T-helper 1 cell treated with Interleukin-12 subunit alpha and Interleukin-12 subunit beta and Interleukin-4 antibody, amounts not matched to agents 30 μg/mL and 1 μg/mL, for 36 hours (primary cell): ENCODE results near the gene SST.

ENCODE experiments used
- H3K27ac Mint-ChIP-seq: one replicate; pipeline ENCODE4 v1.8.0; 2021; ENCODE audit warnings: mild to moderate bottlenecking, mixed read lengths
- H3K27me3 Mint-ChIP-seq: one replicate; pipeline ENCODE4 v1.8.0; 2021; ENCODE audit warnings: low read depth, mixed read lengths
- H3K36me3 Mint-ChIP-seq: one replicate; pipeline ENCODE4 v1.8.0; 2021; ENCODE audit warnings: low read depth, mixed read lengths
- H3K4me1 Mint-ChIP-seq: one replicate; pipeline ENCODE4 v1.8.0; 2021; ENCODE audit warnings: low read depth, mixed read lengths
- H3K4me3 Mint-ChIP-seq: one replicate; pipeline ENCODE4 v1.8.0; 2021; ENCODE audit warnings: mild to moderate bottlenecking, moderate library complexity, mixed read lengths
- H3K9me3 Mint-ChIP-seq: one replicate; pipeline ENCODE4 v1.8.0; 2021; ENCODE audit warnings: mixed read lengths

SST gene

GRCh38 chr3:187669675-187670504, at the start of gene SST:
Gene SST (minus strand): TSS chr3:187670394. CDS start chr3:187670291, 103 bp downstream.
- H3K36me3 Mint-ChIP-seq = no peaks in the 10 kb centered on the region
- no peak within 1 kb of the TSS for H3K4me3 Mint-ChIP-seq
- H3K27ac Mint-ChIP-seq = no peak within 1 kb of the TSS
- H3K9me3 Mint-ChIP-seq = no peaks in the 10 kb centered on the region
- no peaks in the 10 kb centered on the region for H3K4me1 Mint-ChIP-seq
- peaks cover 61% of the 10 kb centered on the region for H3K27me3 Mint-ChIP-seq

- Mint-ChIP-seq H3K36me3 (peaks cover 15% of the 10 kb centered on the region), H3K4me3 (no peak overlapping the region), H3K27me3 (no peaks in the 10 kb centered on the region), H3K27ac (no peak overlapping the region), H3K4me1 (no peaks in the 10 kb centered on the region), H3K9me3 (no peaks in the 10 kb centered on the region)
These were observed 49.6 kb upstream of the SST start for GRCh38 chr3:187719628-187720336.

- Mint-ChIP-seq H3K4me1 (peaks cover 9% of the 10 kb centered on the region), H3K36me3 (peaks cover 8% of the 10 kb centered on the region), H3K27ac (no peak overlapping the region), H3K4me3 (no peak overlapping the region), H3K9me3 (no peaks in the 10 kb centered on the region), H3K27me3 (no peaks in the 10 kb centered on the region)
These were observed 48.6 kb upstream of the SST start for GRCh38 chr3:187718802-187719201.

- Mint-ChIP-seq H3K4me1 (peaks cover 13% of the 10 kb centered on the region), H3K36me3 (peaks cover 5% of the 10 kb centered on the region), H3K4me3 (no peak overlapping the region), H3K9me3 (no peaks in the 10 kb centered on the region), H3K27ac (no peak overlapping the region), H3K27me3 (no peaks in the 10 kb centered on the region)
These were observed 47.4 kb upstream of the SST start for GRCh38 chr3:187717572-187717971.

- no peaks in the 10 kb centered on the region for H3K9me3 Mint-ChIP-seq
- no peak overlapping the region for H3K4me3 Mint-ChIP-seq
- H3K4me1 Mint-ChIP-seq = peaks cover 13% of the 10 kb centered on the region
- no peaks in the 10 kb centered on the region for H3K27me3 Mint-ChIP-seq
- no peak overlapping the region for H3K27ac Mint-ChIP-seq
- no peaks in the 10 kb centered on the region for H3K36me3 Mint-ChIP-seq
These were observed 44.3 kb upstream of the SST start for GRCh38 chr3:187714404-187714979.

- Mint-ChIP-seq H3K4me3 (no peak overlapping the region), H3K27ac (no peak overlapping the region), H3K27me3 (no peaks in the 10 kb centered on the region), H3K9me3 (no peaks in the 10 kb centered on the region), H3K36me3 (no peaks in the 10 kb centered on the region), H3K4me1 (peaks cover 13% of the 10 kb centered on the region)
These were observed 43.3 kb upstream of the SST start for GRCh38 chr3:187713504-187713903.

GRCh38 chr3:187709155-187709554, 39.0 kb upstream of the SST start:
- peaks cover 3% of the 10 kb centered on the region for H3K27me3 Mint-ChIP-seq
- no peaks in the 10 kb centered on the region for H3K9me3 Mint-ChIP-seq
- no peak overlapping the region for H3K4me3 Mint-ChIP-seq
- H3K27ac Mint-ChIP-seq = no peak overlapping the region
- peaks cover 8% of the 10 kb centered on the region for H3K4me1 Mint-ChIP-seq
- no peaks in the 10 kb centered on the region for H3K36me3 Mint-ChIP-seq

- Mint-ChIP-seq H3K27ac (no peak overlapping the region), H3K36me3 (no peaks in the 10 kb centered on the region), H3K27me3 (peaks cover 3% of the 10 kb centered on the region), H3K4me3 (no peak overlapping the region), H3K4me1 (peaks cover 3% of the 10 kb centered on the region), H3K9me3 (no peaks in the 10 kb centered on the region)
These were observed 38.5 kb upstream of the SST start for GRCh38 chr3:187708696-187709095.

GRCh38 chr3:187706971-187707370, 36.8 kb upstream of the SST start:
- Mint-ChIP-seq H3K9me3 (no peaks in the 10 kb centered on the region), H3K27ac (no peak overlapping the region), H3K4me1 (no peaks in the 10 kb centered on the region), H3K36me3 (no peaks in the 10 kb centered on the region), H3K4me3 (no peak overlapping the region), H3K27me3 (peaks cover 3% of the 10 kb centered on the region)

- H3K27ac Mint-ChIP-seq = no peak overlapping the region
- no peaks in the 10 kb centered on the region for H3K36me3 Mint-ChIP-seq
These were observed 35.0 kb upstream of the SST start for GRCh38 chr3:187705164-187705563.

GRCh38 chr3:187702507-187703033, 32.4 kb upstream of the SST start, which contains the start of gene RTP2:
Gene RTP2 (minus strand): TSS chr3:187702557. CDS start chr3:187702128, 429 bp downstream.
- Mint-ChIP-seq H3K36me3 (no peaks in the 10 kb centered on the region), H3K4me3 (no peak within 1 kb of the TSS), H3K4me1 (no peaks in the 10 kb centered on the region), H3K9me3 (no peaks in the 10 kb centered on the region), H3K27me3 (peaks cover 3% of the 10 kb centered on the region), H3K27ac (no peak within 1 kb of the TSS)

More at GRCh38 chr3:187705164-187705563, 35.0 kb upstream of the SST start:
- no peak overlapping the region for H3K4me3 Mint-ChIP-seq
- H3K9me3 Mint-ChIP-seq = no peaks in the 10 kb centered on the region
- peaks cover 3% of the 10 kb centered on the region for H3K27me3 Mint-ChIP-seq
- H3K4me1 Mint-ChIP-seq = no peaks in the 10 kb centered on the region

GRCh38 chr3:187700249-187700648, 30.1 kb upstream of the SST start:
- no peaks in the 10 kb centered on the region for H3K36me3 Mint-ChIP-seq
- H3K27me3 Mint-ChIP-seq = peaks cover 5% of the 10 kb centered on the region
- H3K4me3 Mint-ChIP-seq = no peak overlapping the region
- H3K9me3 Mint-ChIP-seq = no peaks in the 10 kb centered on the region
- H3K27ac Mint-ChIP-seq = no peak overlapping the region
- H3K4me1 Mint-ChIP-seq = no peaks in the 10 kb centered on the region

GRCh38 chr3:187698499-187699399, 28.6 kb upstream of the SST start:
- Mint-ChIP-seq H3K4me3 (no peak overlapping the region), H3K4me1 (no peaks in the 10 kb centered on the region), H3K27ac (no peak overlapping the region), H3K9me3 (no peaks in the 10 kb centered on the region), H3K36me3 (no peaks in the 10 kb centered on the region), H3K27me3 (peaks cover 13% of the 10 kb centered on the region)

GRCh38 chr3:187696021-187696420, 25.8 kb upstream of the SST start:
- H3K4me1 Mint-ChIP-seq = no peaks in the 10 kb centered on the region
- H3K4me3 Mint-ChIP-seq = no peak overlapping the region
- no peak overlapping the region for H3K27ac Mint-ChIP-seq
- H3K36me3 Mint-ChIP-seq = no peaks in the 10 kb centered on the region
- H3K27me3 Mint-ChIP-seq = peaks cover 27% of the 10 kb centered on the region
- no peaks in the 10 kb centered on the region for H3K9me3 Mint-ChIP-seq
